Gastrocnemius medialis (tissue), 4 donors: ENCODE results near the gene GPR119. TPM values are rescaled to one million over a fixed set of nuclear protein-coding genes. Genes with fewer than 3 reads are reported as not detected.

Experiments used
- ATAC-seq, 2 donors: fragments of 150-250 bp; one replicate each; pipeline ENCODE4 v1.9.1; 2016
- DNase-seq, 2 donors: peaks; one replicate each; pipeline ENCODE4 v3.0.0-alpha.2; 2019
- H3K27ac ChIP-seq, 4 donors: fragments of 200-600 bp; sonication (generic); 1 replicate in 1 of 4; 2 replicates in 3 of 4; pipeline ENCODE4 v1.5.1; 2016 to 2018; ENCODE audit warnings: mild to moderate bottlenecking in 2 of 4, moderate library complexity in 1 of 4
- H3K27me3 ChIP-seq, 3 donors: fragments of 200-600 bp; sonication (generic) in 2 of 3; 1 replicate in 1 of 3; 2 replicates in 2 of 3; pipeline versions ENCODE4 v1.5.1 to v1.6.0; 2016 to 2019; ENCODE audit warnings: mild to moderate bottlenecking in 1 of 3, moderate library complexity in 1 of 3
- H3K36me3 ChIP-seq, 2 donors: fragments of 200-600 bp; sonication (generic) in 1 of 2; one replicate each; pipeline ENCODE4 v1.5.1; 2017 to 2018
- H3K4me1 ChIP-seq, 2 donors: fragments of 200-600 bp; sonication (generic) in 1 of 2; one replicate each; pipeline ENCODE4 v1.5.1; 2016 to 2017; ENCODE audit warnings: mild to moderate bottlenecking in 2 of 2
- H3K4me3 ChIP-seq, 4 donors: fragments of 200-600 bp; sonication (generic) in 3 of 4; 1 replicate in 1 of 4; 2 replicates in 3 of 4; pipeline ENCODE4 v1.5.1; 2016 to 2019; ENCODE audit warnings: mild to moderate bottlenecking in 2 of 4
- H3K9me3 ChIP-seq, 3 donors: fragments of 200-600 bp; sonication (generic) in 2 of 3; 1 replicate in 1 of 3; 2 replicates in 2 of 3; pipeline ENCODE4 v1.5.1; 2016 to 2019
- CTCF ChIP-seq, 5 experiments: fragments of 450-650 bp in 3 of 5; fragments of 200-600 bp in 2 of 5; sonication (generic) in 2 of 5; IDR thresholded peaks in 4 of 5; conservative IDR thresholded peaks in 1 of 5; 1 replicate in 4 of 5; 2 replicates in 1 of 5; pipeline ENCODE4 v1.5.1; 2016 to 2019; ENCODE audit warnings: antibody characterized with exemption in 5 of 5, mild to moderate bottlenecking in 3 of 5, moderate library complexity in 3 of 5
- POLR2A ChIP-seq, 2 donors: fragments of 450-650 bp; IDR thresholded peaks; one replicate each; pipeline ENCODE4 v1.6.1; 2017; ENCODE audit warnings: antibody characterized with exemption in 2 of 2, mild to moderate bottlenecking in 2 of 2, moderate library complexity in 2 of 2
- in situ Hi-C, 4 donors: fragments of 200-750 bp; cut with MboI; loops; one replicate each; pipeline versions ENCODE4 v1.15.0 to v1.8.0; 2017; ENCODE audit warnings: low sequenced_read_pairs in 4 of 4
- intact Hi-C: fragments of 100-400 bp; cut with DNase I; formaldehyde crosslinking; loops from one replicate; pipeline ENCODE4 v1.15.1; 2023; ENCODE audit warnings: low total_unique reads
- total RNA-seq, 4 donors: library from RNA; depleted of rRNA; stranded (reverse); fragments of >200 nt; gene quantifications; one replicate each; pipeline versions ENCODE4 v1.1.0 to v1.2.3, GENCODE V29; 2016

GPR119 gene
- total RNA-seq, 4 donors from 2014 or later = not detected

DNA sequence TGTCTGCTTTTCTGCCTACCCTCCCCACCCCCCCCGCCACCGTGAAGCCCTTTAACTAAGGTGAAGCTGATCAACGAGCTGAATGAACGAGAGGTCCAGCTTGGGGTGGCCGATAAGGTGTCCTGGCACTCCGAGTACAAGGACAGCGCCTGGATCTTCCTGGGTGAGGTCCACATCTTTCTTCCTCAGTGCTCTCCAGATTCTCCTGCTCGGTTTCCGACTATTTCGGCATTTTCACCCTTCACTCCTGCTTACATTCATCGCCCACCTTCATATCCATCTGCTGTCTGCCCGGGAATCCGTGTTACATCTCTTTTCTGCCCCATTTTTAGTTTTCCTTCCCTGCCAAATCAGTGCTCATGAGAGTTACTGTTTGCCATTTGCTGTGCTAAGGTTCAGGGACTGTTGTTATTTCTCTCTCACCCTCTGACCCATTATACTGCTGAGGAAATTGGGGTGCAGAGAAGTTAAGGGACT, 16.8 kb upstream of the GPR119 start:
- in situ Hi-C loops = no loop called here
- intact Hi-C loops = no loop called here

DNA sequence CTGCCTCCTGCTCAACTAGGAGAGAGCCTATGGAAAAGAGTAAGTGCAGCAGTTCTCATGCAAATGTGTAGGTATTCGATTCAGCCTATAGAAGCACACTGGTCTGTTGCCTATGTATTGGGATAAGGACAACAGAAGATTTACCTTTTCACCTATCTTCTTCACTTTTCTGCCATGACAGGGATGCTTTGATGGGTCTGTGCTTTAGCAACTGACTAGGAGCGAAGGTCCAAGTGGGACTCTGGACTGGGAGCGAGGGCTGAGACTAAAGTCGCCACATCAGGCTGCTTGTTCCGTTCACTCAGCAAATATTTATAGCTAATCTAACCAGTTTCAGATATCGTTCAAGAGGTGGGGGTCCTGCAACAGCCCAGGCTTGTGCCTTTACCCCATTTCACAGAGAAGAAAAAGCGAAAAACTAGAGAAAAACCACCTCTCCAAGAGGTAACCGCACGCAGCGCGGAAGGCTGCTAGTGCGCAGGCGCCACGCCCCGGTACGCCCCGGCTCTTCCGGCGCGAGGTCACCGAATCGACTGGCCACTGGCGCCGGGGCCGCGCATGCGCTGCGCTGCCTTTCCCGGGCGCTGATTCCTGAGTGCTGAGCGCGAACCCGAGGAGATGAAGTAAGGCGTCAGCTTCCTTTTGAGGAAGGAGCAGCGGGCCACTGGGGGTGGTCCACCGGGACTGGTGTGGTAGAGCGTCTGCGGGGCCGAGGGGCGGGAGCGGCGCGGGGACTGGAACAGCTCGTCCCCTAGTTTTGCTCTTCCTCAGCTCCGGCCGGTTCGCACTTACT, 16.1 kb upstream of the GPR119 start, which contains the start of gene RBMX2:
TSS of gene RBMX2 (plus strand) at position 573 of the 793 bp plus-strand sequence. CDS start at position 619, 46 bp downstream.
- Histone ChIP-seq H3K4me1 (peaks cover 3 to 5% of the 10 kb centered on the region in 2 donors), H3K9me3 (no peaks in the 10 kb centered on the region), H3K36me3 (no peaks in the 10 kb centered on the region), H3K4me3 (peak within 1 kb of the TSS; percentile 66 to 90 (median 72)), H3K27ac (peak within 1 kb of the TSS; percentile 74 to 91 (median 83)), H3K27me3 (no peaks in the 10 kb centered on the region)
- peak; percentile 57 to 61 for TF ChIP-seq POLR2A (IDR thresholded peaks at IDR 0.05)
- no peak for TF ChIP-seq CTCF (IDR thresholded peaks at IDR 0.05 in 4 of 5, conservative IDR thresholded peaks at IDR 0.05 in 1 of 5)
- peak; percentile 43 to 64 for DNase-seq
- in situ Hi-C loops (no loop called here), intact Hi-C loops (loop anchor here (2.0 kb wide), 1 partner anchor 501 kb away; the partner anchor contains the start of gene ENOX2)
- peak; percentile 86 to 96 for ATAC-seq

More for the DNA sequence above, 16.8 kb upstream of the GPR119 start:
- H3K9me3 ChIP-seq = no peaks in the 10 kb centered on the region
- H3K27me3 ChIP-seq = no peaks in the 10 kb centered on the region
- H3K4me1 ChIP-seq = peaks cover 3 to 5% of the 10 kb centered on the region in 2 donors
- ATAC-seq = peak in 1 of 2 donors; percentile 31
- H3K27ac ChIP-seq = peak overlapping the region; percentile 74 to 91 (median 83)
- DNase-seq = no peak
- peak overlapping the region; percentile 66 to 90 (median 72) for H3K4me3 ChIP-seq
- no peaks in the 10 kb centered on the region for H3K36me3 ChIP-seq
- TF ChIP-seq POLR2A (IDR thresholded peaks at IDR 0.05) (no peak), CTCF (IDR thresholded peaks at IDR 0.05 in 4 of 5, conservative IDR thresholded peaks at IDR 0.05 in 1 of 5) (no peak)

DNA sequence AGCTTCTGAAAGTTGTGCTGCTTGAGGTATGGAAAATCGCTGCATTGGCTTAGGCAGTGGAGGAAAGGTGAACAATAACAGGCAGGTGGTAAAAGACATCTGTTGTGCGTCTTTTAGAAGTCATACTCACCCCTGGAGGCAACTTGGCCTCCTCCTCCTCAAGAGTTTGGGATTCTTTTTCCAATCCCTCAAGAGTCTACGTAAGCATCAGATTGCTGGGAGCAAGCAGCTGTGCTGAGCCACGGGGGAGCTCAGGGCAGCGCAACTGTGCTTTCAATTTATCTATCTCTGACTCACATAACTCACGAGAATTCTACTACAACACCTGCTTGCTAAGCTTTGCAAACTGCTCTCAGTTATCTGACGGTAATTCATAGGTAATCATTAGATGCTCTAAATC, 9.9 kb upstream of the GPR119 start:
- intact Hi-C loops = no loop called here
- H3K4me1 ChIP-seq = no peaks in the 10 kb centered on the region
- H3K27ac ChIP-seq = no peak overlapping the region
- no peak for TF ChIP-seq POLR2A (IDR thresholded peaks at IDR 0.05)
- TF ChIP-seq CTCF (IDR thresholded peaks at IDR 0.05 in 4 of 5, conservative IDR thresholded peaks at IDR 0.05 in 1 of 5) = no peak
- H3K4me3 ChIP-seq = no peak overlapping the region
- in situ Hi-C loops = loop anchor here (10.0 to 25.0 kb wide), 2 partner anchors 517 to 519 kb away; partner anchors contain the start of gene ENOX2 (in 1 of the 4)
- no peaks in the 10 kb centered on the region for H3K27me3 ChIP-seq
- H3K36me3 ChIP-seq = no peaks in the 10 kb centered on the region
- DNase-seq (no peak), ATAC-seq (no peak)
- no peaks in the 10 kb centered on the region for H3K9me3 ChIP-seq

DNA sequence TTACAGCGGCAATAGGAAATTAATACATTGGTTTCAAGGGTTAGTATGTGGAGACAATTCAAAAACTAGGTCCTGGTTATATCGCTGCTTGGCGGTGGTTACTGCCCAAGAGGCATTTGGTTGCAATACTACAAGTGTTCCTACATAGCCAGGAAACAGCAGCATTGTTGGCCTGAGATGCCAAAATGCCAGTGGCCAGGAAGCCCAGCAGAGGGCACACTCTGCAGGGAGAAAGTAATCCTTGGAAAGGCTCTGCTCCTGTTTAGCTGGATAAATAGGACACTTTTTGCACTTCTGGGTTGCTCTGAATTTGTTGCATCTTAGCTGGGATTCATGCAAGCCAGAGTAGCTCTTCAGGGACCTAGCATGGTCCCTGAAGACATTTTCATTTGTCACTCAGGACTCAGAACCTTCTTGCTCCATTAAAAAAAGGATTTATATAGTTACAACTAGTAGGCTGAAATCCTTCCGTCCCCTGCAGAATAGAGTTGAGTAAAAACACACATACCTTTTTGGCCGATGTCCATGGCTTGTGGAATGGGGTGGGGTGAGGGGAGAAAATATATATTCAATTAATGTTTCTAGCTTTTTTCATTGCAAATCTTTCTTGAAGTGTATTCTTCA, 8.1 kb upstream of the GPR119 start:
- no peaks in the 10 kb centered on the region for H3K36me3 ChIP-seq
- no peak for ATAC-seq
- H3K4me1 ChIP-seq = no peaks in the 10 kb centered on the region
- H3K27me3 ChIP-seq = no peaks in the 10 kb centered on the region
- TF ChIP-seq POLR2A (IDR thresholded peaks at IDR 0.05) (no peak), CTCF (IDR thresholded peaks at IDR 0.05 in 4 of 5, conservative IDR thresholded peaks at IDR 0.05 in 1 of 5) (peak in 2 of 5 experiments; percentile 42 to 53)
- no peaks in the 10 kb centered on the region for H3K9me3 ChIP-seq
- DNase-seq = peak in 1 of 2 donors; percentile 15
- intact Hi-C loops (no loop called here), in situ Hi-C loops (loop anchor here (10.0 to 25.0 kb wide), 2 partner anchors 519 to 521 kb away; partner anchors contain the start of gene ENOX2 (in 1 of the 4))
- H3K4me3 ChIP-seq = no peak overlapping the region
- H3K27ac ChIP-seq = no peak overlapping the region
